Measurements from ENCODE around the gene ECE2.
"Not testable (repeated sequence)": the region's sequence is repeated elsewhere in the genome, so short reads cannot be mapped to it uniquely, and the experiment has no call there.

The ECE2 gene

DNA sequence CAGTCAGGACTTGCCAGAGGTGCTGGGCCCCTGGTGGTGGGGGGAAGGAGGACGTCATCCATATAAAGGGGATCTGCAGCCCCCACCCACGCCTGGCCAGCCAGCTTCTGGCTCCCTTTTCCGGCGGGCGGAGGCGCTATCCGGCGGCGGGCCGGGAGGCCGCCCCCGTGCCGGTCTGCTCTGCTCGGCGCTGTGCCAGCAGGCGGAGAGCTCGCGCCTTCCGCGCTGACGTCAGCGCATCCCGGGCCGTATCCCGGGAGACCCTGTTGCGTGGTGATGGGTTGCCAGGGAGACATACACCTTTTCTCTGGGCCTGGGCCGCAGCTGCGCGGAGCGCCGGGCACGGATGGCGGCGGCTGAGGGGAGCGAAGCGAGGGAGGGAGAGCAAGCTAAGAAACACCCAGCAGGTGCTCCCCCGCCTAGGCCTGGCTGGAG is 62.7 kb downstream of the ECE2 start:
- in situ Hi-C loops (cut with HindIII; ENCODE audit: low pct_ligation_motif_present, low sequenced_read_pairs) = no loop called here
- peaks cover 21% of the 10 kb centered on the region for H3K36me3 ChIP-seq (replicated peaks)
- no peak overlapping the region for H3K27ac ChIP-seq
- TF ChIP-seq, protein P1, sequence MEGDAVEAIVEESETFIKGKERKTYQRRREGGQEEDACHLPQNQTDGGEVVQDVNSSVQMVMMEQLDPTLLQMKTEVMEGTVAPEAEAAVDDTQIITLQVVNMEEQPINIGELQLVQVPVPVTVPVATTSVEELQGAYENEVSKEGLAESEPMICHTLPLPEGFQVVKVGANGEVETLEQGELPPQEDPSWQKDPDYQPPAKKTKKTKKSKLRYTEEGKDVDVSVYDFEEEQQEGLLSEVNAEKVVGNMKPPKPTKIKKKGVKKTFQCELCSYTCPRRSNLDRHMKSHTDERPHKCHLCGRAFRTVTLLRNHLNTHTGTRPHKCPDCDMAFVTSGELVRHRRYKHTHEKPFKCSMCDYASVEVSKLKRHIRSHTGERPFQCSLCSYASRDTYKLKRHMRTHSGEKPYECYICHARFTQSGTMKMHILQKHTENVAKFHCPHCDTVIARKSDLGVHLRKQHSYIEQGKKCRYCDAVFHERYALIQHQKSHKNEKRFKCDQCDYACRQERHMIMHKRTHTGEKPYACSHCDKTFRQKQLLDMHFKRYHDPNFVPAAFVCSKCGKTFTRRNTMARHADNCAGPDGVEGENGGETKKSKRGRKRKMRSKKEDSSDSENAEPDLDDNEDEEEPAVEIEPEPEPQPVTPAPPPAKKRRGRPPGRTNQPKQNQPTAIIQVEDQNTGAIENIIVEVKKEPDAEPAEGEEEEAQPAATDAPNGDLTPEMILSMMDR (IDR thresholded peaks at IDR 0.05; ENCODE audit: low read depth, low read length, missing control alignments) = peak; percentile 41
- peak; percentile 79 for DNase-seq
- H3K4me3 ChIP-seq (ENCODE audit: low read depth, low read length) = peak overlapping the region; percentile 34
- H3K27me3 ChIP-seq (replicated peaks) = no peaks in the 10 kb centered on the region

DNA sequence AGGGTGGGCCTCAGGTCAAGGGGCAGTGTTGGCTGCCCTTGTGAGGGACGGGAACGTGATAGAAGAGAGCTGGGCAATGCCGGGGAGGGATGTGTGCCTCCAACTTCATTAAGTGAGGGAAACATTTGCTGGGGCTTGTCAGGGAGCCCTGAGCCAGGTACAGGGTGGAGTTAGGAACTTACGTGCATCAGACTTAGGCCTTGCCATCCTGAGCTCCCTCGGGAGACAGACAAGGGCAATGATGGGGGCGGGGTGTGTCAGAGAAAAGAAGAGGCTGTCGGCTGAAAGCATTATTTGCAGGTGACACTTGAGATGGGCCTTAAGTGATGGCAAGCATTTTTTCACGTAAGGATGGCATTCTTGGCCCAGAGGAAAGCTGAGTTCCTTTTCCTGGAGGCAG is 63.2 kb downstream of the ECE2 start:
- in situ Hi-C loops (cut with HindIII; ENCODE audit: low pct_ligation_motif_present, low sequenced_read_pairs) = no loop called here
- Histone ChIP-seq H3K27me3 (replicated peaks) (no peaks in the 10 kb centered on the region), H3K4me3 (ENCODE audit: low read depth, low read length) (peak overlapping the region; percentile 30), H3K36me3 (replicated peaks) (peaks cover 16% of the 10 kb centered on the region), H3K27ac (no peak overlapping the region)
- DNase-seq = no peak
- TF ChIP-seq, protein P1 (IDR thresholded peaks at IDR 0.05; ENCODE audit: low read depth, low read length, missing control alignments) = no peak

DNA sequence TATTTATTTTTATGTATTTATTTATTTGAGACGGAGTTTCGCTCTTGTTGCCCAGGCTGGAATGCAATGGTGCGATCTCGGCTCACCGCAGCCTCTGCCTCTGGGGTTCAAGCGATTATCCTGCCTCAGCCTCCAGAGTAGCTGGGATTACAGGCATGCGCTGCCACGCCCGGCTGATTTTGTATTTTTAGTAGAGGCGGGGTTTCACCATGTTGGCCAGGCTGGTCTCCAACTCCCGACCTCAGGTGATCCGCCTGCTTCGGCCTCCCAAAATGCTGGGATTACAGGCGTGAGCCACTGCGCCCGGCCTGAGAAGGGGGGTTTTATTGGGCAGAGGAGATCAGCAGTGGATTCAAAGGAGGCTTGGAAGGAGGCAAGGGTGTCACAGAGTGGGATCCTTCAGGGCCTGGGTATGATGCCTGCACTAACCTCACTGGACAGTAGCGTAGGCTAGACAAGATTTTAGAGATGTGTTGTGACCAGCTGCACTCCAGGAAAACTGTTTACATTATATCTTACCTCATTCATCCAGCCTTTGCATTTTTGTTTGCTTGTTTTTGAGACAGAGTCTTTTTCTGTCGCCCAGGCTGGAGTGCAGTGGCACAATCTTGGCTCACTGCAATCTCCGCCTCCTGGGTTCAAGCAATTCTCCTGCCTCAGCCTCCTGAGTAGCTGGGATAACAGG is 63.8 kb downstream of the ECE2 start:
- in situ Hi-C loops (cut with HindIII; ENCODE audit: low pct_ligation_motif_present, low sequenced_read_pairs); DNase-seq; H3K27me3 ChIP-seq (replicated peaks); H3K27ac ChIP-seq; H3K4me3 ChIP-seq (ENCODE audit: low read depth, low read length): not testable (repeated sequence)
- peaks cover 10% of the 10 kb centered on the region for H3K36me3 ChIP-seq (replicated peaks)

DNA sequence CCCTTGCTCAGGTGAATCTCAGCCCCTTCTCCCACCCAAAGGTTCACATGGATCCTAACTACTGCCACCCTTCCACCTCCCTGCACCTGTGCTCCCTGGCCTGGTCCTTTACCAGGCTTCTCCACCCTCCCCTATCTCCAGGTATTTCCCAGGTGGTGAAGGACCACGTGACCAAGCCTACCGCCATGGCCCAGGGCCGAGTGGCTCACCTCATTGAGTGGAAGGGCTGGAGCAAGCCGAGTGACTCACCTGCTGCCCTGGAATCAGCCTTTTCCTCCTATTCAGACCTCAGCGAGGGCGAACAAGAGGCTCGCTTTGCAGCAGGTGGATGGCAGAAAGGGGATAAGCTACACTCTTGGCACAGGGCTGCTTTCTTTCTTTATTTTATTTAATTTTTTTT is 66.1 kb downstream of the ECE2 start:
- TF ChIP-seq, protein P1 (IDR thresholded peaks at IDR 0.05; ENCODE audit: low read depth, low read length, missing control alignments) = no peak
- Histone ChIP-seq H3K36me3 (replicated peaks) (no peaks in the 10 kb centered on the region), H3K27ac (no peak overlapping the region), H3K4me3 (ENCODE audit: low read depth, low read length) (no peak overlapping the region), H3K27me3 (replicated peaks) (no peaks in the 10 kb centered on the region)
- no peak for DNase-seq
- in situ Hi-C loops (cut with HindIII; ENCODE audit: low pct_ligation_motif_present, low sequenced_read_pairs) = no loop called here
